NCI-H1092 treated with DMSO at 0.1 percent for 48 hours (cell line): ENCODE measurements around the gene THSD7B.
"Not testable (repeated sequence)": the region's sequence is repeated elsewhere in the genome, so short reads cannot be mapped to it uniquely, and the experiment has no call there.

ENCODE experiments used
- DNase-seq: peaks from one replicate; lab custom pipeline; 2025; lab: John Stamatoyannopoulos, UW

Gene THSD7B

DNA sequence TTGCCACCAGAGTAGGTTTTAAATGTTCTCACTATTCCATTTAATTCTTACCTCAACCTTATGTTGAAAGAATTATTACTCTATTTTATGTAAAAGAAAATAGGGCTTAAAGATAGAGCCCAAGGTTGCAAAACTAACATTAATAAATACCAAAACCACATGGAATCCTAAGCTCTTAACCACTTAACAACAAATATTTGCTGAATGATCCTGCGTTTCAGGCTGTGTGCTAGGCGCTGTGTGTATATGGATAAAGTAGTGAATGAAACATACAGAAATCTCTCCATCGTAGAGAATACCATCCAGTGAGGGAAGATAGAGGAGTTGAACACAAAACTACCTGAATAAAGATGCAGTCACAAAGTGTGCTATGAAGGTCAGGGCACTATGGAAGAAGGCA, 485.1 kb downstream of the THSD7B start:
- no peak for DNase-seq

GRCh38 chr2:137251045-137251444, 485.7 kb downstream of the THSD7B start:
- no peak for DNase-seq

GRCh38 chr2:137252934-137253333, 487.6 kb downstream of the THSD7B start:
- no peak for DNase-seq

- no peak for DNase-seq
These were observed 488.7 kb downstream of the THSD7B start for GRCh38 chr2:137254052-137254451.

- no peak for DNase-seq
These were observed 490.0 kb downstream of the THSD7B start for GRCh38 chr2:137255345-137255744.

DNA sequence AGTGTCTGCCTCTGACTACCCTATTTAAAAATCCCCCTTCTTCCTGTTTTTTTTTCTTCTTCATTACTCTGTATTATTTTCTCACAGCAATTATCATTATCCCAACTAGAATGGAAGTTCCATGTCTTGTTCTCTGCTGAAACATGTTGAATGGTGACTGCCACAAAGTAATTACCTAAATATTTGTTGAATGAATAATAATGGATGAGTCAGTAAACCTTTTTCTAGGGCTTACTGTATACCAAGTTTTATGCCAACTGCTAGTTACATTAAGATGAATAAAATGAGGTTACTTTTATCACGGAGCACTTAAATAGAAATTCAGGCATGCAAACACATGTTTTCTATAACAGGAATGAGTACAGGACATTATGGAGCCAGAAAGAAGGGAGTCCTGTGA, 490.6 kb downstream of the THSD7B start:
- DNase-seq, result no peak

DNA sequence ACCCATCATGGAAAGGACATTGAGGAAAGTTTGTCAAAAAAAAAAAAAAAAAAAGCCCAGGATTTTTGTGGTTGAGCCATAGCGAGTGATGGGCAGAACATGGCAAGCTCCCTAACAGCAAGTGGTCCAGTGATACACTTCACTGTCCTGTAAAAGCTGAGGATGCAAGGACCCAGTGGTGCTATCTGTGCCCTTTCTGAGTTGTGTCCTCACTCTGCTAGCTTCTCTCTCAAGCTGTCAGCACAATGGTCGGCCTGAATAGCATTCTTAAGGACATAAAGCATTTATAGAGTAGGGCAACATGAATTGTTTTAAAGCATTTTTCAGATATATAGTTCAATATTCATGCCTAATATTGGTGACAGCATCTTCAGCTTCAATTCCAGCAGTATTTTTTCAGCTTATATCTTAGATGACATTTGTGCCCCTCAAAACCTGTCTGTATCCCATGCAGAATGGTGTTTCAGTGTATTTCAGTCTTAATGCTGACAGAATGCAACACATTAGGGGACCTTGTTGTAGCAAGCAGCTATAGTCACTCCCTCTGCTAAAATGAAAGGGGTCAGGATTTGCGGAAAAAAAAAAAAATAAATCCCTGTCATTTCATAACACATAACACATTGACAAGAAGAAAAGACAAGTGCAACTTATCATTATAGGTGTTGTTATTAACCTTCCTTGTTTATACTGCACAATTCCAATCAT, 496.7 kb downstream of the THSD7B start:
- no peak for DNase-seq

DNA sequence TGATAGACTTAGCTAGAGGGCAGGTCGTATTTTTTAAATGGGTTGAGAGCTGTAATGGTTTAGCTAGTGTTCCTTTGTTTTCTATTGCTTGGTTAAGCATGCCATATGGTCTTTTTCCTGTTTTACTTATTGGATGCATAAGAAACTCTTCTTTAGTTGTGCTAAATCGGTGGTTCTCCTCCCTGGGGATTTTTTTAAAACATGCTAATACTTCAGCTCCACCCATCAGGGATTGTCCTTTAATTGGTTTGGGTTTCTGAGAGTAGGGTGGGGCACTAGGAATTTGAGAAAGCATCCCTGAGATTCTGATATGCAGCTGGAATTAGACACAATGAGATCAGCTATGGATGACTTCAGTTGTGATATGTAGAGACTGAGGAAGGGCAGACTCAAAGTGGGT, 497.2 kb downstream of the THSD7B start:
- no peak for DNase-seq

DNA sequence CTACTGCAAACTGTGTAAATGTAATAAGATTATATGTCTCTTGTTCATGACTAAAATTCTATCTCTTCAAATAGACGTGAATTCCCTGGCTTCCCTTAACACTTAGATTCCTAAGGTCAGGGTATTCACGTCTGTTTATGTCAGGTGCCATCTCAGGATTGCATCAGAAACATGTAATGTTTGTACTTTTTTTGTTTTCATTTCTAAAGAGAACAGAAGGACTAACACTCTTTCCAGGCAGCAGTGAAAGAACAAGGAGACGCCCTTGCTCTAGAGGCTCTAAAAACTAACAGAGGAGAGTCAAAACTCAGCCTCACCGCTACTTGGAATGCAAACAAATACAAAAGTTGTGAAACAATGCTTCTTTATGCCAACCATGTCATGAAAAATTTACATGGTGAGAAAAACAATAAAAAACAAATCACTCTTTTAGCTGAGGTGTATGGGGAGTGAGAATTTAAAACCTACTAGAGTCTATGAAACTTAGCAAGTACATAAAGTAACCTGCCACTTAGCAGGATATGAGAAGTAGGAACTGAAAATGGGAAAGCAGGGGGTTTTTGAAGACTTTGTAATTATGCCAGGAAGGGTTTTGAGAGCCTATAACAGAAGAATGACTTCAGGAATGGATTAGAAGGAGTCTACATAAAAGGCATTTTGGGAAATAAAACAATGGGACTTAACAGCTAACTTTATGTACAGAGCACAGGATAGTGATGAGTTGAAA, 522.7 kb downstream of the THSD7B start:
- DNase-seq, result no peak

DNA sequence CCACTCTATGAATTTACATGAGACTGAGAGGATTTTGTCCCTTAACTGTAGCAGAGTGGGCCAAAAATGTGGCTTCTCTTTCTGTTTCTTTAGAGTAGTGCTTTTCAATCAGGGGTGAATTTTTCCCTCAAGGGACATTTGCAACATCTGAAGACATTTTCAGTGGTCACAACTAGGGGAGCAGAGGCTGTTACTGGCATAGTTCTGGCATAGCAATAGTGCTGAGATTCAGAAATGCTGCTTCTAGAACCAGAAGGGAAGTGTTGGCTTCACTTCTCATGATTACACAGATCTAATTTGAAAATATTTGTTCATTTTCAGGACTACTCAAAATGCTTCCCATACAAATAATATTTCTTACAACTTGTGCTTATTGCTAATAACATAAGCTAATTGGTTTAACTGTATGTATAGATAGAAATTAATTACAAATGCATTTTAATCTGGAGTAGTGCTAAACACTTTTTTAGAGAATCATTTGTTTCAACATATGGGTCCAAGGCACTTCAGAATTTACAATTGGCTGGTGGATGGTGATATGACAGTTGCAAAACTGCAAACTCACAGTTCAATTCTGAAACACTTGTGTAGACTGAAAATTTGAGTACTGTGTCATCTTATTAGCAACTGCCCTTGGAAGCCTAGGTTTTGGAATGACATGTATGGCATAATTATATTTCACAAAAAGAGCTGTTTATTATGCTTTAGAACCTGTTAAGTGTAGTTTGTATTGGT, 526.7 kb downstream of the THSD7B start:
- DNase-seq, result no peak

GRCh38 chr2:137298377-137298776, 533.0 kb downstream of the THSD7B start:
- DNase-seq, result no peak

DNA sequence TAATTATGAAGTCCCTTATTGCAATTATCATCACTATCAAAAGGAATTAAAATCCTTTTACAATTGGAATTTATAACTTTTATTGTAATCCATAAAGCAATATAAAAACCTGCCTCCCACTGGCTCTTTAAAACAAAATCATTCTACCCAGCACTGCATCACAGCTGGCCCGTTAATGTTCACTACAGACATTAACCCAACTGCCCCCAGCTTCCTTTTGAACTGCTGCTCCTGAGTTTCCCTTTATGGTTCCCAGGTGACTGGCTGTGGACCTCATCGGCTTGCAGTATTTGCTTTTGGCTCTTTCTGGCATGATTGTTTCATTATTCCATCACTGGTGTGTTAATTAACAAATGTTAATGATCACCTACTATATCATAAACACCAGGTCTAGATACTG, 535.6 kb downstream of the THSD7B start:
- no peak for DNase-seq

DNA sequence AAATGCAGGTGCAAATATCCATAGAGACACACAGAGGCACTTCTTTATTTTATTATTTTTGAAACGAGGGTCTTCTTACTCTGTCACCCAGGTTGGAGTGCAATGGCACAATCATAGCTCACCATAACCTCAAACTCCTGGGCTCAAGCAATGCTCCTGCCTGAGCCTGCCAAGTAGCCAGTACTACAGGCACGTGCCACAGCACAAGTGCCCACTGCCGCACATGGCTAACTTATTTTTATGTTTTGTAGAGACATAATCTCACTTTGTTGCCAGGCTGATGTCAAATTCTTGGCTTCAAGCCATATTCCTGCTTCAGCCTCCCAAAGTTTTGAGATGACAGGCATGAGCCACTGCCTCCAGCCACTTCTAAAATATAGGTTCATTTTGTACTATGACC, 537.6 kb downstream of the THSD7B start:
- DNase-seq, result no peak

GRCh38 chr2:137316075-137316474, 550.7 kb downstream of the THSD7B start:
- no peak for DNase-seq

GRCh38 chr2:137321566-137321965, 556.2 kb downstream of the THSD7B start:
- no peak for DNase-seq

DNA sequence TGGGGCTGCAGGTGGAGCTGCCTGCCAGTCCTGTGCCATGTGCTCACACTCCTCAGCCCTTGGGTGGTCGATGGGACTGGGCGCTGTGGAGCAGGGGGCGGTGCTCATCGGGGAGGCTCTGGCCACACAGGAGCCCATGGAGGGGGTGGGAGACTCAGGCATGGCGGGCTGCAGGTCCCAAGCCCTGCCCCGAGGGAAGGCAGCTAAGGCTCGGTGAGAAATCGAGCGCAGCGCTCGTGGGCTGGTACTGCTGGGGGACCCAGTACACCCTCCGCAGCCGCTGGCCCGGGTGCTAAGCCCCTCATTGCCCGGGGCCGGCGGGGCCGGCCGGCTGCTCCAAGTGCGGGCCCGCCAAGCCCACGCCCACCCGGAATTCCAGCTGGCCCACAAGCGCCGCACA, 566.2 kb downstream of the THSD7B start:
- not testable (repeated sequence) for DNase-seq

DNA sequence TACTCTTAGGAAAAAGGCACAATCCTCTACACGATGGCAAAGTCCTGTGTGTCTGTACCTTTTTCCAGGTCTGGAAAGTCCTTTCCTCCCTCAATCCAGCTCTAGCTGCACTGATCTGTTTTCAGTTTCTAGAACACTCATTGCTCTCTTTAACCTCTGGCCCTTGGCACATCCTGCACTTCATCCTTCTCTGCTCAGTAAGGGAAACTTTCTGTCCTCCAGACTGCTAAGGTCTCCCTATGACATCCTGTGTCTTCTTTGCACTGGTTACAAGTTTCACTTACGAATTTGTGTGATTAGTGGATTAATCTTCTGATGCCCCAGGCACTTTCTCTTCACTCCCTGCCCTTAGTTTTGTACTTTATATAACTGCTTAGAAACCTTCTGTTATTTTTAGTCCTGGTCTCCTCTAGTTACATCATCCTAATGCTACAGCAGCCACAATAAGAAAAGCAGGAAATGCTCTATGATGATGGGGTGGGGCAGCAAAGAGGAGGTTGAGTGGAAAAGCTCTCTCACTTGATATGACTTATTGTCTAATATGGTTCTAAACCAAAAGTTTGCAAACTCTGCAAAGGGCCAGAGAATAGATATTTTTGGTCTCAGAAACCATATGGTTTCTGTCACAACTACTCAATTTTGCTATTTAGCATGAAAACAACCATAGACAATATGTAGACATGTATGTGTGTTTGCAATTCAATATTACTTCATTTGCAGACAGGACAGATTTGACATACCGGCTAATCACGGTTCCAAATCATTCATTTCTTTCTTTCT, 568.2 kb downstream of the THSD7B start:
- no peak for DNase-seq

DNA sequence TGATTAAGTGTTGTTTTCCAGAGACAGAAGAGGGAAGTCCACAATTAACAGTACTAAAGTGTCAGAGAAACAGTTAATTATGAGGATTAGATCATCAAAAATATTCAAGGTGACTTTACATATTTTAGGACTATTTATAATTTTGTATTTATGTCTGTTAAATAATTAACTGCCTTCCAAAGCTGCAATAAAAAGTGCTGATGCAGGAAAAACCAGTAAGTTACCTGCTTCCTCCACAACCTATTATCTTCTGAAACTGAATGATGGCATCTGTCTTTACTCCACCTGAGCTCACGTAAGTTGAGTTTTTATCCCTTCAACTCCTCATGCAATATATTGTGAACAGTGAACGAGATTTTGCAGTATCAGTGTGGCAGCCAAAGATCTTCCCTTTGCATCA, 570.7 kb downstream of the THSD7B start:
- DNase-seq, result no peak

GRCh38 chr2:137339051-137339450, 573.7 kb downstream of the THSD7B start:
- peak; percentile 62 for DNase-seq

DNA sequence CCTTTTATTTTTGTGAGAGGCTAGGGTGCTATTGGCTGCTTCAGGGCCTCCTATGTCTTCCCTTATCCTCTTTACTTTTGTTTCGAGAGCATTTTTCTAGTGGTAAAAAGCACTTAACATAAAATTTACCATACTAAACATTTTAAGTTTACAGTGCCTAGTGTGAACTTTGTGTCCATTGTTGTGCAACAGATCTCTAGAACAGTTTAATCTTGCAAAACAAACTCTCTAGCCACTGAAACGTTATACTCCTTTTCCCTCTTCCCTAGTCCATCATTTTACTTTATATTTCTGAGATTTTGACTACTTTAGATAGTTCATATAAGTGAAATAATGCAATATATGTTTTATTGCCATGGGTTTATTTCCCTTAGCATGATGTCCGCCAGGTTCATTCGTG, 580.6 kb downstream of the THSD7B start:
- no peak for DNase-seq

DNA sequence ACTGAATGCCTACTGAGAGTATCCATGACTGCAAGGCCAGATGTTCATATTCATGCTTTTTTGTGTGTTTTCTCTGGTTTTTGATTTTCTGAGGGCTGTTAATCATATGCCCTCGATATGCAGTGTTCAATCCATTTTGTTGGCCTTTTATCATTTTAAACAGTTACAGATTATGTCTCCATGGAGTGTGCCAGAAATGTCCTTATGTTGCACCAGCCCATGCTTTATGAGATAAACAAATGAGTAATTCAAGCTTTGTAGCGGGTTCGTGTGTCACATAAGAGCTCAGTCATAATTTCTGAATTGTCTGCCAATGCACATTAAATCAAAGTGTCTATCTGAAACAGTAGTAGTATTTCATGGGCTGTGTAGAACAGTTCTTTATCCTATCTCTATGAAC, 583.0 kb downstream of the THSD7B start:
- DNase-seq, result peak; percentile 57

GRCh38 chr2:137357634-137358033, 592.3 kb downstream of the THSD7B start:
- DNase-seq, result no peak
